ENCODE measurements around the gene HNRNPUL2. TPM values are rescaled to one million over a fixed set of nuclear protein-coding genes. Genes with fewer than 3 reads are reported as not detected.

The HNRNPUL2 gene
- total and polyA plus RNA-seq, 2 of the 8 experiments (the other 6 are each of a cell fraction or from before 2014, with no cell fraction given) = 14.9 to 46.4 TPM

GRCh38 chr11:62709247-62710000 lies 17.8 kb downstream of the HNRNPUL2 start (continued):
- peak; percentile 66; the same call in 1 of the 2 replicates for TF ChIP-seq ATF2 (IDR thresholded peaks at IDR 0.05; ENCODE audit: low read length)
- TF ChIP-seq BCL11A (IDR thresholded peaks at IDR 0.05; ENCODE audit: low read depth in 2 of 2, low read length in 2 of 2) = no peak
- peak; percentile 87 for TF ChIP-seq TAF7 (optimal IDR thresholded peaks at IDR 0.05; ENCODE audit: borderline replicate concordance, low read depth, low read length)
- peak in 1 of 2 experiments; percentile 80; a peak in 2 of 4 replicates for TF ChIP-seq SIN3A (conservative IDR thresholded peaks at IDR 0.05 in 1 of 2, IDR thresholded peaks at IDR 0.05 in 1 of 2; ENCODE audit: low read depth in 1 of 2, low read length in 2 of 2)
- peak; percentile 49; the same call in 1 of the 2 replicates for TF ChIP-seq CHD2 (IDR thresholded peaks at IDR 0.05; ENCODE audit: low read length)
- no peak for TF ChIP-seq CBX8 (IDR thresholded peaks at IDR 0.05; ENCODE audit: borderline replicate concordance, low read depth, low read length)
- no peak for TF ChIP-seq SUZ12 (IDR thresholded peaks at IDR 0.05; ENCODE audit: low read length)
- no peak for TF ChIP-seq CEBPB (IDR thresholded peaks at IDR 0.05; ENCODE audit: low read depth, low read length)
- TF ChIP-seq RXRA (IDR thresholded peaks at IDR 0.05; ENCODE audit: insufficient read depth, low read depth, low read length) = no peak
- TF ChIP-seq POLR2A (IDR thresholded peaks at IDR 0.05; ENCODE audit: control extremely low read depth in 1 of 2, low read depth in 2 of 2, low read length in 2 of 2) = peak; percentile 88 to 98
- no peak for TF ChIP-seq ZNF274 (IDR thresholded peaks at IDR 0.05; ENCODE audit: borderline replicate concordance, extremely low read depth, low read length)
- peak; percentile 48; the same call in 1 of the 2 replicates for TF ChIP-seq SRF (IDR thresholded peaks at IDR 0.05; ENCODE audit: low read depth, low read length)
- TF ChIP-seq SP2 (IDR thresholded peaks at IDR 0.05; ENCODE audit: low read length) = no peak
- TF ChIP-seq KDM4A (IDR thresholded peaks at IDR 0.05; ENCODE audit: low read depth, low read length, severe bottlenecking) = peak; percentile 40
- TF ChIP-seq TCF12 (IDR thresholded peaks at IDR 0.05; ENCODE audit: low read depth, low read length) = no peak
- TF ChIP-seq KDM5A (IDR thresholded peaks at IDR 0.05; ENCODE audit: low read length) = peak; percentile 44; the same call in 1 of the 2 replicates
- TF ChIP-seq CTBP2 (IDR thresholded peaks at IDR 0.05; ENCODE audit: borderline replicate concordance, insufficient read depth, insufficient read length, low read length) = no peak
- TF ChIP-seq YY1 (IDR thresholded peaks at IDR 0.05; ENCODE audit: low read depth, low read length) = peak; percentile 100
- TF ChIP-seq PHF8 (conservative IDR thresholded peaks at IDR 0.05; ENCODE audit: low read depth, low read length) = peak; percentile 58
- TF ChIP-seq KDM1A (IDR thresholded peaks at IDR 0.05; ENCODE audit: borderline replicate concordance, low read length) = no peak
- no peak for TF ChIP-seq FOSL1 (IDR thresholded peaks at IDR 0.05; ENCODE audit: insufficient read depth, low read depth, low read length)
- TF ChIP-seq SP4 (IDR thresholded peaks at IDR 0.05; ENCODE audit: low read length) = peak; percentile 89
- no peak; a peak in 1 of 3 replicates for TF ChIP-seq EP300 (IDR thresholded peaks at IDR 0.05; ENCODE audit: borderline replicate concordance in 1 of 2, low read depth in 2 of 2, low read length in 2 of 2)
